Fibroblast of pulmonary artery (primary cell): ENCODE data around the gene IMPDH2.

Source experiments
- DNase-seq: peaks from one replicate; pipeline ENCODE4 v3.0.0-alpha.2; 2010; ENCODE audit warnings: low read depth
- H3K4me3 ChIP-seq: replicated peaks from 2 replicates; pipeline ENCODE4 v1.5.1; 2011; ENCODE audit warnings: low read depth, mild to moderate bottlenecking, control low read depth, low read length, moderate library complexity
- CTCF ChIP-seq: IDR thresholded peaks from 2 replicates; pipeline ENCODE4 v1.5.1; 2011; ENCODE audit warnings: mild to moderate bottlenecking, control low read depth, low read length, inconsistent platforms; ENCODE audit errors: missing control alignments

The IMPDH2 gene

GRCh38 chr3:49017971-49018706 lies 11.1 kb downstream of the IMPDH2 start, which contains the start of gene DALRD3:
TSS of gene DALRD3 (minus strand) at chr3:49018580. CDS start at chr3:49018564, 16 bp downstream.
- no peak for TF ChIP-seq CTCF
- H3K4me3 ChIP-seq, result peak within 1 kb of the TSS; percentile 77
- DNase-seq, result peak; percentile 53

- no peak for TF ChIP-seq CTCF
These were observed 11.8 kb downstream of the IMPDH2 start for GRCh38 chr3:49017229-49017970.

GRCh38 chr3:49016414-49017228 lies 12.6 kb downstream of the IMPDH2 start:
- H3K4me3 ChIP-seq, result no peak overlapping the region
- DNase-seq, result no peak
- TF ChIP-seq CTCF, result no peak

More at GRCh38 chr3:49017229-49017970, 11.8 kb downstream of the IMPDH2 start:
- H3K4me3 ChIP-seq, result peak overlapping the region; percentile 77
- DNase-seq, result no peak

- no peak overlapping the region for H3K4me3 ChIP-seq
- TF ChIP-seq CTCF, result no peak
- no peak for DNase-seq
These were observed 13.4 kb downstream of the IMPDH2 start for GRCh38 chr3:49015765-49016164.

- no peak for TF ChIP-seq CTCF
- no peak overlapping the region for H3K4me3 ChIP-seq
These were observed 14.1 kb downstream of the IMPDH2 start for GRCh38 chr3:49015072-49015471.

GRCh38 chr3:49013738-49014660 lies 15.2 kb downstream of the IMPDH2 start:
- DNase-seq, result peak; percentile 49
- no peak overlapping the region for H3K4me3 ChIP-seq
- TF ChIP-seq CTCF, result peak; percentile 65

More at GRCh38 chr3:49015072-49015471, 14.1 kb downstream of the IMPDH2 start:
- DNase-seq, result no peak
